Stimulated activated CD4-positive, alpha-beta T cell treated with anti-CD3 and anti-CD28 coated beads, Interleukin-1b, Interleukin-23, amount 100 ng/mL, for 24 hours (primary cell): ENCODE results near the gene STXBP1.

Experiments
- DNase-seq, 4 experiments: peaks; one replicate each; pipeline ENCODE4 v3.0.0-alpha.2; 2020; ENCODE audit warnings: low read depth in 4 of 4, low spot score in 1 of 4

The STXBP1 gene

GRCh38 chr9:127689329-127690000 lies 77.4 kb downstream of the STXBP1 start:
- DNase-seq, result no peak

DNA sequence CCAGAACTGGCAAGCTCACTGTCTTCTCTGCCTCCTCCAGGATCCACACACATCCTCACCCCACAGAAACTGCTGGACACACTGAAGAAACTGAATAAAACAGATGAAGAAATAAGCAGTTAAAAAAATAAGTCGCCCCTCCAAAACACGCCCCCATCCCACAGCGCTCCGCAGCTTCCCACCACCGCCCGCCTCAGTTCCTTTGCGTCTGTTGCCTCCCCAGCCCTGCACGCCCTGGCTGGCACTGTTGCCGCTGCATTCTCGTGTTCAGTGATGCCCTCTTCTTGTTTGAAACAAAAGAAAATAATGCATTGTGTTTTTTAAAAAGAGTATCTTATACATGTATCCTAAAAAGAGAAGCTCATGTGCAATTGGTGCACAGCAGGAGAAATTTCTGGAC lies 78.7 kb downstream of the STXBP1 start:
- DNase-seq, result no peak

GRCh38 chr9:127692071-127692470 lies 80.0 kb downstream of the STXBP1 start:
- DNase-seq, result no peak

DNA sequence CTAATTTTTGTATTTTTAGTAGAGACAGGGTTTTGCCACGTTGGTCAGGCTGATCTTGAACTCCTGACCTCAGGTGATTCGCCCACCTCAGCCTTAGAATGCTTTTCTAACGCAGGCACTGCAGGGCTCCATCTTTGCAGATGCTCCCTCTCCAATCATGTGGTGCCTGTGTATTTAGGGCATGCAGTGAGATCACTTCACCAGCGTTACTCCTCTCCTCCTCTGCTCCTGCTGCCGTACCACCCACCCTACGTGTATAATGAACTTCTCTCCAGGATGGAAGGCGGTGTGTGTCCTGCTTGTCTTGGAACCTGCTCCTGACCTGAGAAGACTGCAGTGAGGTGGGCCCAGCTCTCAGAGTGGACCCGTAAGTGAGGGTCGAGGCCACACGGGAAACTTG lies 81.1 kb downstream of the STXBP1 start:
- DNase-seq, result no peak

GRCh38 chr9:127693697-127694096 lies 81.6 kb downstream of the STXBP1 start:
- no peak for DNase-seq

GRCh38 chr9:127694890-127695720 lies 83.0 kb downstream of the STXBP1 start:
- no peak for DNase-seq

- no peak for DNase-seq
Observed at GRCh38 chr9:127697575-127697974, 85.5 kb downstream of the STXBP1 start.

GRCh38 chr9:127698386-127698785 lies 86.3 kb downstream of the STXBP1 start:
- DNase-seq, result no peak

DNA sequence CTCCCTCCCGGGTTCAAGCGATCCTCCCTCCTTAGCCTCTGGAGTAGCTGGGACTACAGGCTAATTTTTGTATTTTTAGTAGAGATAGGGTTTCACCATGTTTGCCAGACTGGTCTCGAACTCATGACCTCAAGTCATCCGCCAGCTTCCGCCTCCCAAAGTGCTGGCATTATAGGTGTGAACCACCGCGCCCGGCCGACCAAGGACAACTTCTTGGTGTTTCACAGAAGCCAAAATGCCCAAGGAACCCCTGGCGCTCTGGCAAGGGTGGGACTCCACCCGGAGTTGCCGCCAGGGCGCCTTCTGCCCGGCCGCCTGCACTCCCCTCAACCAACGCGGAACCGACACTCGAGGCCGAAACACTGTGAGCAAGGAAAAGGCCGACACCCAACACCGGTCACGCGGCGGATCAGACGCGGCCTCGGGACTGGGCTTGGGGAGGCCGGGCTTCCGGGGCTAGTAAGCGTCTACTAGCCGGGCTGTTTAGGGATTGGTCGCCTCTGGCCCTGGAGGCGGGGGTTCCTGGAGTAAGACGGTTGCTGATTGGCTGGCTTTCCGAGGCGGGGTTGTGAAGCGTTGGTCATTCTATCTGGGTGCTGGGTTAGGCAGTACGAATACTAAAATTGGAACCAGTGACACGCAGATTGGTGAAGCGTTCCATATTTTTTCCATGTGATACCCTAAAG lies 87.1 kb downstream of the STXBP1 start:
- DNase-seq, result peak; percentile 57 to 80 (median 76)

GRCh38 chr9:127700140-127700539 lies 88.1 kb downstream of the STXBP1 start:
- DNase-seq, result no peak

- DNase-seq, result no peak
Observed at GRCh38 chr9:127700594-127701255, 88.6 kb downstream of the STXBP1 start.

DNA sequence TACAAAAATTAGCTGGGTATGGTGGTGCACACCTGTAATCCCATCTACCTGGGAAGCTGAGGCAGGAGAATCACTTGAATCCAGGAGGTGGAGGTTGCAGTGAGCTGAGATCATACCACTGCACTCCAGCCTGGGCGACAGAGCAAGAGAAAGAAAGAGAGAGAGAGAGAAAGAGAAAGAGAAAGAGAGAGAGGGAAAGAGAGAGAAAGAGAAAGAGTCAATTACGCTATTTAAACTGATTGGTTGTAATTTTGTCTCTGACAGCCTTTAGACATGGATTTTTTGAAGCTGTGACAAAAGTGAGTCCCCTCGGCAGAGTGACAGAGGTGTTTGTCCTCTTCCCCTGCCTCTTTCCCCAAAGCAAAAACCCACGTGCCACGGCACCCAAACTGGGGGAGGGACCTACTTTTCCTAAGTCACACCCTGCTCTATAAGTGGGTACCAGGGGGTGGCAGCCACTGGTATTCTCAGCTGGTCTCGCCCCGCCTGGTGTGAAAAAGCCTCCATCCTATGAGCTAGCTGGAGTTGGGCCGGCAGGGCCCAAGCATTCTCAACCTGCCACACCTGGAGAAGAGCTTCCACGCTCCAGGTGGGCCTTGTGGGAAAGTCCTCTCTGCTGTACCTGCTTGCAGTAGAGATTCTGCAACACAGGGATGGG lies 91.3 kb downstream of the STXBP1 start:
- no peak for DNase-seq

- DNase-seq, result no peak
Observed at GRCh38 chr9:127705577-127706379, 93.7 kb downstream of the STXBP1 start.

DNA sequence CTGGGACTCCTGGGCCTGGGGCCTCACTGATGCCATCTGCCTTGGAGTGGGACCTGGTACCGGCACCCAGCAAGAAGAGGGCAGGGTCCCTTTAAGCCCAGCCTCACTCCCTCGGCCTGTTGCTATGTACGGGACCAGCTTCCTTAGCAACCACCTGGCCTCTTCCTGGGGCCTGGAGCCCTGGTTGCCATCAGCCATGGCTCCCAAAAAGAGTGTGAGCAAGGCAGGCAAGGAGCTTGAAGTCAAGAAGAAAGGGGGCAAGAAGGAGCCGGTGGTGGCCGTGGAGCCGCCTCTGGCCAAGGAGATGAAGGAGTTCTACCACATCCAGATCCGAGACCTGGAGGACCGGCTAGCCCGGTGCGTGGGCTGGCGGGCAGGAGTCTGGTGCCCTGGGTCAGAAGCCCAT lies 94.8 kb downstream of the STXBP1 start, which contains the start of gene CFAP157:
TSS of gene CFAP157 (plus strand) at position 153 of the 406 bp plus-strand sequence. CDS start at position 197, 44 bp downstream.
- DNase-seq, result no peak

- DNase-seq, result no peak
Observed at GRCh38 chr9:127707766-127708165, 95.7 kb downstream of the STXBP1 start.

DNA sequence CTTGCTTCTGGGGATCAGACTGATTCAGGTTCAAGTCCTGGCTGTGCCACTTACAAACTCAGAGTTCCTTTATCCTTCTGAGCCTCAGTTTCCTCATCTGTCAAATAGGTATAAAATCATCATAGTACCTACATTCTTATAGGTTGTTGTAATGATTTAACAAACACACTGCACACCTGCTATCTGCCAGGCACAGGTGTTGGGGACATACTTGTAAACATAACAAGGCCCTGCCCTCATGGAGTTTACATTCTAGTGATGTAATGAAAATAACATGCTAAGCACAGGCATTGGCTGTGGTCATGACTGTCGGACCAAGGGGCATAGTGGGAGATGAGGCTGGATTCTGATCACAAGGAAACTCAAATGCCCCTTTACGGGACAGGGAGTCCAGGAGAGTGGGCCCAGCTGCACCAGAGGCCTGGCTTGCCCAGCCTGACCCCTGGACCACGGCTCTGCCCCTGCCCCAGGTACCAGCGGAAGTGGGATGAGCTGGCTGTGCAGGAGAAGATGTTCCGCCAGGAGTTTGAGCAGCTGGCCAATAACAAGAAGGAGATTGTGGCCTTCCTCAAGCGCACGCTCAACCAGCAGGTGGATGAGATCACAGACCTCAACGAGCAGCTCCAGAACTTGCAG lies 97.0 kb downstream of the STXBP1 start:
- no peak for DNase-seq

- no peak for DNase-seq
Observed at GRCh38 chr9:127710204-127710783, 98.2 kb downstream of the STXBP1 start.

GRCh38 chr9:127711226-127711701 lies 99.2 kb downstream of the STXBP1 start:
- DNase-seq, result no peak

DNA sequence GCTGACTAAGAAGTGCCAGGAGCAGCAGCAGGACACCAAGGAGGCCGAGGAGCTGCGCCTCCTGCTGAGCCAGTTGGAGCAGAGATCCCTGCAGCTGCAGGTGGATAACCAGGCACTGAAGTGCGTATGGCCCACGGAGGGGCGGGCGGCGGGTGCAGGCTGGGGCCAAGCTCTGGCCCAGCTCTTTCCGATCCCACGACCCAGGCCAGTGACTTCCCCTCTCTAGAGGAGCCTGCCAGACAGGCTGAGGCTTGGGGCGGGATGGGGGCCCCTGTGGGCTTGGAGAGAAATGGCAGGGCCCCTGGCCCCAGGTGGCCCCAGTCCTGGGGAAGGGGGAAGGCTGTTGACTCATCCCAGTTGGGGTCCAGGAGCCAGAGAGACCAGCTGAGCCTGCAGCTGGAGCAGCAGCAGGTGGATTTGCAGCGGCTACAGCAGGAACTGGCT lies 99.8 kb downstream of the STXBP1 start:
- DNase-seq, result no peak
